CD4-positive, alpha-beta T cell (primary cell): ENCODE measurements around the gene FAM184B. TPM values are rescaled to one million over a fixed set of nuclear protein-coding genes. Genes with fewer than 3 reads are reported as not detected.

Experiments
- ATAC-seq: fragments of 200-7000 bp; cut with Tn5 transposase; one replicate; pipeline ENCODE4 v1.10.0; 2022; ENCODE audit warnings: mild to moderate bottlenecking; ENCODE audit not compliant: poor library complexity
- CTCF ChIA-PET: fragments of 350-600 bp; sonication (Branson Sonifier 250); formaldehyde crosslinking; loops from one replicate; lab custom pipeline; 2021; ENCODE audit warnings: antibody characterized with exemption, inconsistent platforms; lab: Charles Lee
- POLR2A ChIA-PET: fragments of 350-600 bp; sonication (Branson Sonifier 250); formaldehyde crosslinking; loops from one replicate; lab custom pipeline; 2021; ENCODE audit warnings: antibody characterized with exemption, inconsistent platforms; lab: Charles Lee
- DNase-seq, 14 experiments: peaks; one replicate each; pipeline ENCODE4 v3.0.0-alpha.2; 2013 to 2020; ENCODE audit warnings: mixed read lengths in 2 of 14
- H3K27ac ChIP-seq, 2 donors: one replicate each; pipeline versions ENCODE4 v1.5.1 to v1.7.0; 2013; ENCODE audit warnings: low read length in 2 of 2, low read depth in 1 of 2, mild to moderate bottlenecking in 1 of 2
- H3K27me3 ChIP-seq, 2 experiments: 1 replicate in 1 of 2; 2 replicates in 1 of 2; pipeline versions ENCODE4 v1.6.1 to v1.7.0; 2013; ENCODE audit warnings: low read length in 2 of 2, control low read depth in 1 of 2, mild to moderate bottlenecking in 1 of 2, moderate library complexity in 1 of 2; ENCODE audit not compliant: insufficient read depth in 2 of 2, control insufficient read depth in 1 of 2
- H3K36me3 ChIP-seq: one replicate; pipeline ENCODE4 v1.6.1; 2013; ENCODE audit warnings: low read length, control low read depth; ENCODE audit not compliant: insufficient read depth
- H3K4me1 ChIP-seq: one replicate; pipeline ENCODE4 v1.6.1; 2013; ENCODE audit warnings: low read length, control low read depth; ENCODE audit not compliant: insufficient read depth
- H3K4me3 ChIP-seq: one replicate; pipeline ENCODE4 v1.5.1; 2013; ENCODE audit warnings: mild to moderate bottlenecking, low read length, moderate library complexity
- H3K9me3 ChIP-seq, 2 experiments: 1 replicate in 1 of 2; 2 replicates in 1 of 2; pipeline versions ENCODE4 v1.6.1 to v1.7.0; 2013; ENCODE audit warnings: low read length in 2 of 2, mild to moderate bottlenecking in 2 of 2, control low read depth in 1 of 2, moderate library complexity in 1 of 2; ENCODE audit not compliant: control insufficient read depth in 1 of 2, insufficient read depth in 1 of 2
- H3K27ac Mint-ChIP-seq: one replicate; pipeline ENCODE4 v1.8.0; 2020; ENCODE audit warnings: mixed read lengths
- H3K27me3 Mint-ChIP-seq: one replicate; pipeline ENCODE4 v1.8.0; 2021; ENCODE audit warnings: mixed read lengths
- H3K36me3 Mint-ChIP-seq: one replicate; pipeline ENCODE4 v1.8.0; 2021; ENCODE audit warnings: low read depth, mixed read lengths
- H3K4me1 Mint-ChIP-seq: one replicate; pipeline ENCODE4 v1.8.0; 2021; ENCODE audit warnings: low read depth, mixed read lengths
- H3K4me3 Mint-ChIP-seq: one replicate; pipeline ENCODE4 v1.8.0; 2020; ENCODE audit warnings: mild to moderate bottlenecking, mixed read lengths
- H3K9me3 Mint-ChIP-seq: one replicate; pipeline ENCODE4 v1.8.0; 2020; ENCODE audit warnings: mixed read lengths
- CTCF ChIP-seq: fragments of 200-600 bp; IDR thresholded peaks from one replicate; pipeline ENCODE4 v1.8.0; 2022; ENCODE audit warnings: antibody characterized with exemption, mild to moderate bottlenecking
- intact Hi-C, 2 experiments: fragments of 100-400 bp; cut with DNase I in 1 of 2; cut with micrococcal nuclease in 1 of 2; formaldehyde crosslinking; loops; one replicate each; pipeline versions ENCODE4 v1.15.1 to v1.9.0; 2023 to 2025; cut with DNase I, micrococcal nuclease
- total RNA-seq, 174 experiments: library from RNA in 2 of 174; stranded (reverse) in 2 of 174; gene quantifications; one replicate each; pipeline ENCODE4 v1.2.3 and lab custom pipeline; 2021 to 2026

The FAM184B gene
- total RNA-seq, 2 experiments from 2014 or later, result not detected

- Histone ChIP-seq H3K4me3 (no peak overlapping the region), H3K36me3 (peaks cover 68% of the 10 kb centered on the region), H3K9me3 (no peaks in the 10 kb centered on the region), H3K27ac (peak overlapping the region in 1 of 2 donors; percentile 32), H3K4me1 (peaks cover 8% of the 10 kb centered on the region), H3K27me3 (no peaks in the 10 kb centered on the region)
- Mint-ChIP-seq H3K27ac (no peak overlapping the region), H3K4me1 (peaks cover 5% of the 10 kb centered on the region), H3K27me3 (no peaks in the 10 kb centered on the region), H3K9me3 (no peaks in the 10 kb centered on the region), H3K36me3 (peaks cover 74% of the 10 kb centered on the region), H3K4me3 (no peak overlapping the region)
- no peak for DNase-seq
- CTCF ChIA-PET, result interaction anchor here (1.4 kb wide), 1 partner anchor 84 kb away, joined by 4 read pairs; no protein-coding TSS in a partner anchor
- intact Hi-C loops, result loop anchor here in 1 of 2 experiments (10.0 kb wide), 1 partner anchor 289 kb away; no protein-coding TSS in a partner anchor
- POLR2A ChIA-PET, result no interaction called here
- TF ChIP-seq CTCF, result no peak
- ATAC-seq, result no peak
Measured at GRCh38 chr4:17633600-17633999, 147.8 kb downstream of the FAM184B start.

GRCh38 chr4:17630228-17630627, 151.2 kb downstream of the FAM184B start:
- Mint-ChIP-seq H3K27me3 (no peaks in the 10 kb centered on the region), H3K27ac (no peak overlapping the region), H3K4me1 (peaks cover 5% of the 10 kb centered on the region), H3K4me3 (no peak overlapping the region), H3K9me3 (no peaks in the 10 kb centered on the region), H3K36me3 (peaks cover 93% of the 10 kb centered on the region)
- TF ChIP-seq CTCF, result no peak
- no peak for ATAC-seq
- H3K9me3 ChIP-seq, result no peaks in the 10 kb centered on the region
- POLR2A ChIA-PET, result no interaction called here
- intact Hi-C loops, result loop anchor here in 1 of 2 experiments (10.0 kb wide), 1 partner anchor 285 kb away; no protein-coding TSS in a partner anchor
- H3K4me1 ChIP-seq, result no peaks in the 10 kb centered on the region
- no peak for DNase-seq
- peaks cover 94% of the 10 kb centered on the region for H3K36me3 ChIP-seq
- CTCF ChIA-PET, result no interaction called here
- H3K4me3 ChIP-seq, result no peak overlapping the region
- no peak overlapping the region for H3K27ac ChIP-seq
- H3K27me3 ChIP-seq, result no peaks in the 10 kb centered on the region

DNA sequence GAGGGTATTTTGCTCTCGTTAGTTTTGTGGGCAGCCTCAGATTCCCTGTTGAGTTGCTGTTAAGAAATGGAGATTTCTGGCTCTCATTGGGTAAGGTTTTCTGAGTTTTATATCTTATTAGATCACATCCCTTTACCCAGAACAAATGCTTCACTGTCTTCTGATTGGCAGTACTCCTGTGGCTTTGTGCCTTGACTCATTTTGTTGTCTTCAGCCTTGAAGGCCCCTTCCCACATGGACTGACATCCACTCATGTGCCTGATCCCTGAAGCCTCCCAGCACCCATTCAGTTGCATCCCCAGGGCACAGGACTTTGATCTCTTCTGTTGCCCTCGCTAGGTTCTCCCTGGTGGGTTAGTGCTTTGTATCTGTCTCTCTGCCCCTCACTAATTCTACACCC, 156.6 kb downstream of the FAM184B start:
- Mint-ChIP-seq H3K9me3 (no peaks in the 10 kb centered on the region), H3K4me3 (no peak overlapping the region), H3K27me3 (no peaks in the 10 kb centered on the region), H3K36me3 (peaks cover 94% of the 10 kb centered on the region), H3K27ac (peak overlapping the region; percentile 15), H3K4me1 (peaks cover 25% of the 10 kb centered on the region)
- Histone ChIP-seq H3K27ac (no peak overlapping the region), H3K36me3 (peaks cover 96% of the 10 kb centered on the region), H3K9me3 (no peaks in the 10 kb centered on the region), H3K27me3 (no peaks in the 10 kb centered on the region), H3K4me3 (no peak overlapping the region), H3K4me1 (no peaks in the 10 kb centered on the region)
- intact Hi-C loops, result no loop called here
- DNase-seq (no peak), ATAC-seq (no peak)
- ChIA-PET POLR2A (no interaction called here), CTCF (no interaction called here)
- TF ChIP-seq CTCF, result no peak
